OCI-LY3 (cell line): ENCODE results near the gene P3H1.

ENCODE experiments used
- CTCF ChIP-seq: fragments of 200-600, 300-600 bp; sonication (generic); IDR thresholded peaks from 2 replicates; pipeline ENCODE4 v1.5.1; 2014; ENCODE audit warnings: antibody characterized with exemption, low read length, low read depth
- EZH2phosphoT487 ChIP-seq: fragments of 200-600 bp; shearing (Covaris generic); IDR thresholded peaks from 2 replicates; pipeline ENCODE4 v1.6.1; 2018; ENCODE audit warnings: antibody characterized with exemption, mixed run types, low read depth

GRCh38 chr1:42742141-42742540, 24.7 kb downstream of the P3H1 start:
- no peak for TF ChIP-seq CTCF
- no peak for TF ChIP-seq EZH2phosphoT487
